PC-3 (cell line): ENCODE measurements around the gene SMG6. TPM values are rescaled to one million over a fixed set of nuclear protein-coding genes. Genes with fewer than 3 reads are reported as not detected.
"Not testable (repeated sequence)": the region's sequence is repeated elsewhere in the genome, so short reads cannot be mapped to it uniquely, and the experiment has no call there.

Source experiments
- ATAC-seq: fragments of 200-7000 bp; cut with Tn5 transposase; 2 replicates; pipeline ENCODE4 v1.9.1; 2020; ENCODE audit warnings: mild to moderate bottlenecking, moderate library complexity
- BruUV-seq: library from RNA; stranded (reverse); fragments of 400-500 nt; replicated peaks from 2 replicates; lab custom pipeline; 2021; lab: Mats Ljungman, UMichigan
- CTCF ChIA-PET: fragments of 300-600 bp; sonication (Branson Sonifier 250); formaldehyde crosslinking; loops from one replicate; lab custom pipeline; 2022; ENCODE audit warnings: antibody characterized with exemption; lab: Charles Lee
- POLR2A ChIA-PET: fragments of 300-600 bp; sonication (Branson Sonifier 250); formaldehyde crosslinking; loops from one replicate; lab custom pipeline; 2022; ENCODE audit warnings: antibody characterized with exemption; ENCODE audit not compliant: unreplicated experiment; lab: Charles Lee
- DNase-seq: peaks from one replicate; pipeline ENCODE4 v3.0.0-alpha.2; 2015
- H2AFZ ChIP-seq: fragments of 300-600 bp; sonication (generic); 2 replicates; pipeline ENCODE4 v1.6.0; 2016; ENCODE audit warnings: antibody characterized with exemption, low read length
- H3F3A ChIP-seq: fragments of 300-600 bp; sonication (generic); one replicate; pipeline ENCODE4 v1.6.0; 2017; ENCODE audit warnings: antibody characterized with exemption, low read length, control low read depth, mild to moderate bottlenecking; ENCODE audit not compliant: unreplicated experiment
- H3K27ac ChIP-seq: fragments of 300-600 bp; sonication (generic); 2 replicates; pipeline ENCODE4 v1.5.1; 2016; ENCODE audit warnings: mild to moderate bottlenecking, low read length
- H3K27me3 ChIP-seq: fragments of 300-600 bp; sonication (generic); 2 replicates; pipeline ENCODE4 v1.6.1; 2016; ENCODE audit warnings: low read length, mixed read lengths
- H3K36me3 ChIP-seq: fragments of 300-600 bp; sonication (generic); 2 replicates; pipeline ENCODE4 v1.6.1; 2016; ENCODE audit warnings: low read depth, mixed run types, low read length, mixed read lengths
- H3K4me1 ChIP-seq: fragments of 300-600 bp; sonication (generic); 2 replicates; pipeline ENCODE4 v1.5.1; 2016; ENCODE audit warnings: low read length; ENCODE audit not compliant: insufficient read depth
- H3K4me2 ChIP-seq: fragments of 300-600 bp; sonication (generic); 2 replicates; pipeline ENCODE4 v1.6.0; 2016; ENCODE audit warnings: low read length
- H3K4me3 ChIP-seq: fragments of 300-600 bp; sonication (generic); 2 replicates; pipeline ENCODE4 v1.5.1; 2016; ENCODE audit warnings: mild to moderate bottlenecking, low read length, mixed read lengths
- H3K79me2 ChIP-seq: fragments of 300-600 bp; sonication (generic); 2 replicates; pipeline ENCODE4 v1.6.1; 2017; ENCODE audit warnings: low read length, mixed read lengths
- H3K9ac ChIP-seq: fragments of 300-600 bp; sonication (generic); 2 replicates; pipeline ENCODE4 v1.6.0; 2016; ENCODE audit warnings: mild to moderate bottlenecking, low read length
- H3K9me2 ChIP-seq: fragments of 300-600 bp; sonication (generic); replicated peaks from 2 replicates; pipeline ENCODE4 v1.6.1; 2016; ENCODE audit warnings: mixed run types, low read length, mixed read lengths
- H3K9me3 ChIP-seq: fragments of 300-600 bp; sonication (generic); 2 replicates; pipeline ENCODE4 v1.6.1; 2016; ENCODE audit warnings: low read length, mixed read lengths
- H4K20me1 ChIP-seq: fragments of 300-600 bp; sonication (generic); 2 replicates; pipeline ENCODE4 v1.6.1; 2016; ENCODE audit warnings: low read length, mixed read lengths
- EZH2 ChIP-seq: fragments of 300-600 bp; sonication (generic); IDR thresholded peaks from one replicate; pipeline ENCODE4 v1.6.1; 2017; ENCODE audit warnings: antibody characterized with exemption, mild to moderate bottlenecking, low read length; ENCODE audit not compliant: unreplicated experiment
- EZH2phosphoT487 ChIP-seq: fragments of 300-600 bp; sonication (generic); IDR thresholded peaks from 2 replicates; pipeline ENCODE4 v1.6.1; 2018; ENCODE audit warnings: mild to moderate bottlenecking, antibody characterized with exemption, low read length, borderline replicate concordance
- intact Hi-C: fragments of 100-400 bp; cut with micrococcal nuclease; formaldehyde crosslinking; loops from 2 replicates; pipeline ENCODE4 v1.9.0; 2023
- total RNA-seq: library from RNA; depleted of rRNA; stranded (reverse); fragments of >200 nt; gene quantifications from 2 replicates; pipeline ENCODE4 v1.2.3, GENCODE V29; 2014
- TF ChIP-seq, protein P1 (sequence below): fragments of 300-600 bp; sonication (generic); conservative IDR thresholded peaks from 2 replicates; pipeline ENCODE4 v1.5.1; 2017; ENCODE audit warnings: antibody characterized with exemption, low read depth, mild to moderate bottlenecking, low read length

Gene SMG6
- total RNA-seq, 1 experiment from 2014 or later: 13.4 TPM

DNA sequence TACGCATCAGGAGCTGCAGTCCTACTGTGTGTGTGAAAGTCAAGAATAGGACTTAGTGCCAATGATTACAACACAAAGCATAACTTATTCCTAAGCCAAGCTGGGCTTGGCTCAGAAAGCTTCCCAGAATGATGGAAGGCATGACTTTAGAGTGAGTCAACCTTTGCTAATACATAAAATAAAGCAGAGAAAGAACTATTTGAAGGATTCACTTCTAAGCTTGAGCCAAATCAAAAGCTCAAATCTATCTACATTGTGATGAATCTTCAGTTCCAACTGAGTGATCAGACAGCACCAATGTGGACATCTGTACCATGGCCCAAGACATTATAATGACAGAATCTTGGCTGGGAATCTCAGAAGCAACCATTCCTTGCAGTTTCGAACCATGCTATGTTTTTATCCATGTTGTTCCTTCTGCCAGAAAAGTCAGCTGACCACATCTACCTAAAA lies 41.4 kb downstream of the SMG6 start:
- H3K4me2 ChIP-seq: no peak overlapping the region
- H3K4me3 ChIP-seq: no peak overlapping the region
- peak overlapping the region; percentile 18; the same call in 1 of the 2 replicates for H3K27ac ChIP-seq
- no peaks in the 10 kb centered on the region for H3K79me2 ChIP-seq
- TF ChIP-seq, protein P1, sequence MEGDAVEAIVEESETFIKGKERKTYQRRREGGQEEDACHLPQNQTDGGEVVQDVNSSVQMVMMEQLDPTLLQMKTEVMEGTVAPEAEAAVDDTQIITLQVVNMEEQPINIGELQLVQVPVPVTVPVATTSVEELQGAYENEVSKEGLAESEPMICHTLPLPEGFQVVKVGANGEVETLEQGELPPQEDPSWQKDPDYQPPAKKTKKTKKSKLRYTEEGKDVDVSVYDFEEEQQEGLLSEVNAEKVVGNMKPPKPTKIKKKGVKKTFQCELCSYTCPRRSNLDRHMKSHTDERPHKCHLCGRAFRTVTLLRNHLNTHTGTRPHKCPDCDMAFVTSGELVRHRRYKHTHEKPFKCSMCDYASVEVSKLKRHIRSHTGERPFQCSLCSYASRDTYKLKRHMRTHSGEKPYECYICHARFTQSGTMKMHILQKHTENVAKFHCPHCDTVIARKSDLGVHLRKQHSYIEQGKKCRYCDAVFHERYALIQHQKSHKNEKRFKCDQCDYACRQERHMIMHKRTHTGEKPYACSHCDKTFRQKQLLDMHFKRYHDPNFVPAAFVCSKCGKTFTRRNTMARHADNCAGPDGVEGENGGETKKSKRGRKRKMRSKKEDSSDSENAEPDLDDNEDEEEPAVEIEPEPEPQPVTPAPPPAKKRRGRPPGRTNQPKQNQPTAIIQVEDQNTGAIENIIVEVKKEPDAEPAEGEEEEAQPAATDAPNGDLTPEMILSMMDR: no peak
- TF ChIP-seq EZH2phosphoT487 (no peak), EZH2 (no peak)
- H3K9me2 ChIP-seq: no peaks in the 10 kb centered on the region
- no peaks in the 10 kb centered on the region for H3K36me3 ChIP-seq
- H2AFZ ChIP-seq: no peak overlapping the region
- H3F3A ChIP-seq: no peaks in the 10 kb centered on the region
- peaks cover 9% of the 10 kb centered on the region; the same call in 1 of the 2 replicates for H3K4me1 ChIP-seq
- ChIA-PET POLR2A (no interaction called here), CTCF (interaction anchor here (0.7 to 1.2 kb wide), 4 partner anchors 17 to 208 kb away, joined by 3 read pairs; no protein-coding TSS in a partner anchor)
- 0 out of 2 replicates have a peak, but pooled peaks cover 3% of the 10 kb centered on the region for H4K20me1 ChIP-seq
- no peak overlapping the region for H3K9ac ChIP-seq
- H3K27me3 ChIP-seq: no peaks in the 10 kb centered on the region
- DNase-seq (peak; percentile 70), ATAC-seq (peak; percentile 79)
- H3K9me3 ChIP-seq: no peaks in the 10 kb centered on the region
- intact Hi-C loops: no loop called here
- BruUV-seq: no TSS peak

DNA sequence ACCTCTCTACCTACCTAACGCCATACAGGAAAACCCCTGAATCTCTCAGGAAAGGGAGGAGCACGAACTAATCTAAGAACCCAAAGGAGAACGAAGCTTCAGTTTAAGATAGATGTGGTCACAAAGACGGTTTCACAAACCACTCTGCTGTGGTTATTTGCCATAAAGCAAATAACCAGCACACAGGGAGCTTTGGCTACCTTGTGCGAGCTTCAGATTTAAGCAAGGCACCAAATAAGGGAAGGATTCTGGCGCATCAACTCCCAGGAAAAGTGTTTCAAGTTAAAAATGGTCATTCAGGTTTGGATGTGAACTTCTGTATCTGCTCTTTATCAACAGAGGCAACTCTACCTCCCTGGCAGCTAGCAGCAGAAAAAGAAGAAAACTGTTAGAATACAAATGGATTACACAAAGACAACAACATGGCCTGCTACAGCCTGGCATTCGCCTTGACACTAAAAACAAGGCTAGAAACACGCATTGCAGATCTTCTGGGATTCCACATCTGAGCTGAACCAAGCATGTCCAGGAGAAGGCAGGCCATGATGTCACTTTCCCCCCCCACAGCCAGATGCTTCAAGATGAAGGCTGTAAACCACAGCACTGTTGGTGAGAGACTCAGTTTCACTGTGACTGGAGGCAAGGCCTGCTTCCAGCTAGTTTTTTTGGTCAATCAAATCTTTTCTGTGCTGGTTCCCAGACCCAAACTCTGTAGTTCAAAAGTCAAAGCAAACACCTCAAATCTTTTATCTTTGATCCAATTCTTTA lies 43.6 kb downstream of the SMG6 start:
- intact Hi-C loops: no loop called here
- Histone ChIP-seq H3K79me2 (no peaks in the 10 kb centered on the region), H3K27ac (no peak overlapping the region), H3F3A (no peaks in the 10 kb centered on the region), H4K20me1 (0 out of 2 replicates have a peak, but pooled peaks cover 3% of the 10 kb centered on the region), H3K27me3 (no peaks in the 10 kb centered on the region), H3K4me1 (peaks cover 9% of the 10 kb centered on the region; the same call in 1 of the 2 replicates), H3K9me3 (no peaks in the 10 kb centered on the region), H3K9ac (no peak overlapping the region), H2AFZ (no peak overlapping the region), H3K9me2 (no peaks in the 10 kb centered on the region), H3K36me3 (no peaks in the 10 kb centered on the region), H3K4me3 (no peak overlapping the region), H3K4me2 (no peak overlapping the region)
- no peak for TF ChIP-seq EZH2phosphoT487
- TF ChIP-seq EZH2: no peak
- TF ChIP-seq, protein P1: no peak
- CTCF ChIA-PET: no interaction called here
- BruUV-seq: no TSS peak
- ATAC-seq (no peak), DNase-seq (no peak)
- POLR2A ChIA-PET: no interaction called here

DNA sequence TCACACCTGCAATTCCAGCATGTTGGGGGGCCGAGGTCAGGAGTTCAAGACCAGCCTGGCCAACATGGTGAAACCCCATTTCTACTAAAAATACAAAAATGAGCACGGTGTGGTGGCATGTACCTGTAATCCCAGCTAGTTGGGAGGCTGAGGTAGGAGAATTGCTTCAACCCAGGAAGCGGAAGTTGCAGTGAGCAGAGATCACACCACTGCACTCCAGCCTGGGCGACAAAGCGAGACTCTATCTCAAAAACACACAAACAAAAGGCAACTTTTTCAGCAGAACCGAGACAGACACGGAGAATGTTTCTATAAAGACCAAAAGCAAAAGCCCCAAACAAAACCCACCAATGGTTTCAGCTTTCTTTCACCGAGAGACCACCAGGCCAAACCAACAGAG lies 44.8 kb downstream of the SMG6 start:
- H4K20me1 ChIP-seq, H3K9me2 ChIP-seq, H3K4me1 ChIP-seq, H3K79me2 ChIP-seq, H3F3A ChIP-seq, H3K9me3 ChIP-seq, intact Hi-C loops, H3K9ac ChIP-seq, H3K4me2 ChIP-seq, BruUV-seq, DNase-seq, H2AFZ ChIP-seq, ATAC-seq, H3K27ac ChIP-seq, CTCF ChIA-PET, H3K4me3 ChIP-seq, POLR2A ChIA-PET, H3K27me3 ChIP-seq, H3K36me3 ChIP-seq: not testable (repeated sequence)
